IMR-90 (cell line): ENCODE measurements around the gene ATP5MC3. TPM values are rescaled to one million over a fixed set of nuclear protein-coding genes. Genes with fewer than 3 reads are reported as not detected.

Experiments
- ATAC-seq: fragments of 200-7000 bp; cut with Tn5 transposase; 2 replicates; pipeline ENCODE4 v1.9.1; 2020; ENCODE audit warnings: low read depth, mild to moderate bottlenecking, moderate library complexity
- BruUV-seq: library from RNA; stranded (reverse); fragments of 400-500 nt; replicated peaks from 2 replicates; lab custom pipeline; 2021; lab: Mats Ljungman, UMichigan
- CTCF ChIA-PET: fragments of 300-600 bp; formaldehyde crosslinking; extraction: SDS; loops from one replicate; lab custom pipeline; 2021; ENCODE audit warnings: antibody characterized with exemption; lab: Yijun Ruan, JAX
- POLR2A ChIA-PET: fragments of 300-600 bp; sonication (Branson Sonifier 250); formaldehyde crosslinking; loops from one replicate; lab custom pipeline; 2022; ENCODE audit warnings: antibody characterized with exemption; ENCODE audit not compliant: unreplicated experiment; lab: Charles Lee
- DNase-seq: peaks from one replicate; pipeline ENCODE4 v3.0.0; 2013
- H2AFZ ChIP-seq: replicated peaks from 2 replicates; pipeline ENCODE3; 2013; ENCODE audit warnings: low read length, mild to moderate bottlenecking; ENCODE audit not compliant: poor library complexity
- H2AK5ac ChIP-seq: 2 replicates; pipeline ENCODE4 v1.6.1; 2013; ENCODE audit warnings: low read depth, low read length, inconsistent platforms
- H2AK9ac ChIP-seq: replicated peaks from 2 replicates; pipeline ENCODE3; 2013; ENCODE audit warnings: mild to moderate bottlenecking, low read depth, low read length, moderate library complexity; ENCODE audit not compliant: poor library complexity
- H2BK120ac ChIP-seq: 2 replicates; pipeline ENCODE4 v1.6.1; 2013; ENCODE audit warnings: low read depth, low read length, inconsistent platforms
- H2BK15ac ChIP-seq: 3 replicates; pipeline ENCODE4 v1.6.1; 2013; ENCODE audit warnings: low read depth, low read length, inconsistent platforms
- H2BK20ac ChIP-seq: 2 replicates; pipeline ENCODE4 v1.6.1; 2013; ENCODE audit warnings: low read depth, mild to moderate bottlenecking, inconsistent platforms, low read length, moderate library complexity
- H2BK5ac ChIP-seq: 2 replicates; pipeline ENCODE4 v1.6.1; 2013; ENCODE audit warnings: mild to moderate bottlenecking, low read depth, low read length, inconsistent platforms; ENCODE audit not compliant: poor library complexity, severe bottlenecking
- H3K14ac ChIP-seq: replicated peaks from 2 replicates; pipeline ENCODE4 v1.6.1; 2013; ENCODE audit warnings: low read depth, low read length, inconsistent platforms
- H3K18ac ChIP-seq: 2 replicates; pipeline ENCODE4 v1.6.1; 2013; ENCODE audit warnings: low read depth, low read length, control low read depth
- H3K23ac ChIP-seq: 2 replicates; pipeline ENCODE4 v1.6.1; 2013; ENCODE audit warnings: low read depth, low read length, inconsistent platforms
- H3K27ac ChIP-seq: 2 replicates; pipeline ENCODE4 v1.5.1; 2013; ENCODE audit warnings: mild to moderate bottlenecking, control low read depth, low read length; ENCODE audit not compliant: insufficient read depth
- H3K27me3 ChIP-seq: 2 replicates; pipeline ENCODE4 v1.6.1; 2013; ENCODE audit warnings: low read length; ENCODE audit not compliant: control insufficient read depth, insufficient read depth
- H3K36me3 ChIP-seq: 2 replicates; pipeline ENCODE4 v1.6.1; 2013; ENCODE audit warnings: low read length, mixed read lengths; ENCODE audit not compliant: control insufficient read depth, insufficient read depth
- H3K4ac ChIP-seq: 2 replicates; pipeline ENCODE4 v1.6.1; 2013; ENCODE audit warnings: low read depth, low read length, inconsistent platforms
- H3K4me1 ChIP-seq: 2 replicates; pipeline ENCODE4 v1.6.1; 2013; ENCODE audit warnings: low read length, mixed read lengths; ENCODE audit not compliant: control insufficient read depth, insufficient read depth
- H3K4me2 ChIP-seq: 2 replicates; pipeline ENCODE4 v1.6.1; 2013; ENCODE audit warnings: low read depth, mild to moderate bottlenecking, control low read depth, low read length, moderate library complexity
- H3K4me3 ChIP-seq: 2 replicates; pipeline ENCODE4 v1.5.1; 2013; ENCODE audit warnings: low read depth, mild to moderate bottlenecking, control low read depth, low read length, moderate library complexity; ENCODE audit not compliant: insufficient read depth
- H3K56ac ChIP-seq: 2 replicates; pipeline ENCODE4 v1.6.1; 2013; ENCODE audit warnings: low read length, inconsistent platforms; ENCODE audit not compliant: insufficient read depth; ENCODE audit errors: extremely low read depth
- H3K79me1 ChIP-seq, 2 experiments: 2 replicates each; pipeline ENCODE4 v1.6.1; 2013; ENCODE audit warnings: low read length in 2 of 2, inconsistent platforms in 1 of 2, low read depth in 1 of 2
- H3K9ac ChIP-seq: 2 replicates; pipeline ENCODE4 v1.6.1; 2013; ENCODE audit warnings: low read depth, low read length, control low read depth
- H3K9me1 ChIP-seq: 2 replicates; pipeline ENCODE4 v1.6.1; 2013; ENCODE audit warnings: low read length, inconsistent platforms; ENCODE audit not compliant: insufficient read depth
- H3K9me3 ChIP-seq: 2 replicates; pipeline ENCODE4 v1.6.1; 2013; ENCODE audit warnings: low read length; ENCODE audit not compliant: control insufficient read depth, insufficient read depth
- H4K20me1 ChIP-seq: 2 replicates; pipeline ENCODE4 v1.6.1; 2013; ENCODE audit warnings: low read length, inconsistent platforms; ENCODE audit not compliant: insufficient read depth
- H4K5ac ChIP-seq: 2 replicates; pipeline ENCODE4 v1.6.1; 2013; ENCODE audit warnings: mild to moderate bottlenecking, low read depth, low read length, control low read depth
- H4K8ac ChIP-seq, 2 experiments: 2 replicates each; pipeline ENCODE4 v1.6.1; 2013; ENCODE audit warnings: low read depth in 2 of 2, low read length in 2 of 2, control low read depth in 1 of 2, inconsistent platforms in 1 of 2
- H4K91ac ChIP-seq: 2 replicates; pipeline ENCODE4 v1.6.1; 2013; ENCODE audit warnings: low read depth, low read length, inconsistent platforms; ENCODE audit not compliant: insufficient read depth
- BHLHE40 ChIP-seq: fragments of 150-350 bp; IDR thresholded peaks from 2 replicates; pipeline ENCODE4 v1.6.1; 2016; ENCODE audit warnings: mild to moderate bottlenecking, low read depth, low read length
- CEBPB ChIP-seq: IDR thresholded peaks from 2 replicates; pipeline ENCODE4 v1.6.1; 2012; ENCODE audit warnings: low read depth, low read length, improper control_type of control experiment
- CTCF ChIP-seq: conservative IDR thresholded peaks from 2 replicates; pipeline ENCODE4 v1.5.1; 2012; ENCODE audit warnings: mild to moderate bottlenecking, low read depth, low read length, improper control_type of control experiment
- MAZ ChIP-seq: IDR thresholded peaks from 2 replicates; pipeline ENCODE4 v1.6.1; 2012; ENCODE audit warnings: low read depth, mild to moderate bottlenecking, low read length, improper control_type of control experiment, moderate library complexity, borderline replicate concordance
- RAD21 ChIP-seq: IDR thresholded peaks from 2 replicates; pipeline ENCODE4 v1.6.1; 2012; ENCODE audit warnings: low read length, improper control_type of control experiment
- RCOR1 ChIP-seq: IDR thresholded peaks from 2 replicates; pipeline ENCODE4 v1.6.1; 2012; ENCODE audit warnings: mild to moderate bottlenecking, low read length, improper control_type of control experiment; ENCODE audit not compliant: insufficient replicate concordance
- RFX5 ChIP-seq: IDR thresholded peaks from 2 replicates; pipeline ENCODE4 v1.8.0; 2012; ENCODE audit warnings: low read depth, mild to moderate bottlenecking, low read length, moderate library complexity
- SMC3 ChIP-seq: fragments of 150-350 bp; IDR thresholded peaks from 2 replicates; pipeline ENCODE4 v1.6.1; 2016; ENCODE audit warnings: low read depth, mild to moderate bottlenecking, antibody characterized with exemption, low read length, moderate library complexity
- WGBS, 2 experiments: methylation state at CpG; one replicate each; pipeline versions ENCODE4 v1.1.5 to v1.1.7; 2013; ENCODE audit warnings: missing lambda C conversion rate in 2 of 2; ENCODE audit not compliant: insufficient read length in 1 of 2; ENCODE audit errors: extremely low coverage in 2 of 2; 5-methylcytosine and 5-hydroxymethylcytosine counted together
- dilution Hi-C: fragments of 300-500 bp; cut with HindIII; formaldehyde crosslinking; loops from one replicate; pipeline ENCODE4 v1.14.3; 2018; ENCODE audit warnings: low sequenced_read_pairs; ENCODE audit not compliant: unreplicated experiment
- in situ Hi-C: fragments of 300-500 bp; cut with MboI; formaldehyde crosslinking; loops from 3 replicates; pipeline ENCODE4 v1.14.3; 2019; ENCODE audit warnings: low sequenced_read_pairs, inconsistent platforms, mixed read lengths
- intact Hi-C: fragments of 100-400 bp; cut with micrococcal nuclease; formaldehyde crosslinking; loops from 2 replicates; pipeline ENCODE4 v1.10.0; 2022
- polyA plus RNA-seq, 3 experiments: library from polyadenylated mRNA; depleted of rRNA; stranded (reverse); fragments of >200 nt; gene quantifications; 2 replicates each; pipeline ENCODE4 v1.2.3, GENCODE V29; 2012; ENCODE audit warnings: low replicate concordance in 1 of 3
- total RNA-seq: library from RNA; depleted of rRNA; stranded (reverse); fragments of >200 nt; gene quantifications from 2 replicates; pipeline ENCODE4 v1.2.3, GENCODE V29; 2012
- TF ChIP-seq, protein P1 (sequence below): fragments of 150-350 bp; IDR thresholded peaks from 2 replicates; pipeline ENCODE4 v1.6.1; 2016; ENCODE audit warnings: low read depth, mild to moderate bottlenecking, low read length, moderate library complexity, borderline replicate concordance

ATP5MC3 gene
- total and polyA plus RNA-seq, 2 of the 4 experiments (the other 2 are of a cell fraction), result 167 to 365 TPM

DNA sequence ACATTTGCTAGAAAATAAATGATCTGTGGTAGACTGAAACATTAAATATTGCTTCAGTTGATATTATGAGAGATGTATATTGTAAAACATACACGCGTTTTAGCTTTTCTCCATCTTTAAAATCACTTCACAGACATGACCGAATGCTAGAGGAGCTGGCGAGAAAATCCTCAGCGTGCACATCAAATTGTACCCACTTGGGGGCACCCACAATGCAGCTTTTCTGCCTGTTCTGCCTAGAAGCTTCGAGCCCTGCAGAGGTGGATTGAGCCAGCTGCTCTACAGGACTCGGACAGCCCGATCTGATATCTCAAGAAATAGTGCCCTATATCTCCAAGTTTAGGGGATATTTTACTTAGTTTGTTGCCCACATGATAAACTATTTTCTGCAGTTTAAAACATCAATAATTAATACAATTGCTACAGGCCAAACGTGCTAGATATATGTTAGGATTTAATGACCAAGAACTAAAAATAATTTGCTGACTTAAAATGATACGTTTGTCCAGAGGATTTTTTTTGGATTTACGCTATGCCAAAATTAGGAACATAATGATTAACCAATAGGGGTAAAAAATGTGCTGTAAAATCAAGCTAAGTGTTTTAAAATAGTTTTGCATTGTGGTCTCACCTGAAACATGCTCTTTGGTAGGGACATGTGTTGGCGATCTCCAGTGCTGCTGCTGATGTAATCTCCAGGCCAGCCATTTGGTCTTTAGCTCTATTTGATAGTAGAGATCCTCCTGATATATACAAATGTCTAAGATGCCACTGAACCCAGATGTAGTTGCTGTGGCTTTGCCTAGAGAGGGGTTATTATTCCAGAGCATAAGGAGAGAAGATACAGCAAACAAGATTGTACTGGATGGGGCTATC, 22.3 kb upstream of the ATP5MC3 start:
- no peak overlapping the region for H3K14ac ChIP-seq
- no peak overlapping the region for H3K4ac ChIP-seq
- no peaks in the 10 kb centered on the region for H4K20me1 ChIP-seq
- H2AK9ac ChIP-seq, result no peak overlapping the region
- no peak overlapping the region for H3K23ac ChIP-seq
- no peak overlapping the region for H3K56ac ChIP-seq
- H2BK15ac ChIP-seq, result no peak overlapping the region
- H4K5ac ChIP-seq, result no peak overlapping the region
- peaks cover 4% of the 10 kb centered on the region for H3K27me3 ChIP-seq
- 0% methylated on average over 2 of the region's 12 CpGs; no CpG with 5 or more reads in 1 of the 2 experiments for WGBS, 2 experiments
- no peak overlapping the region for H2BK5ac ChIP-seq
- DNase-seq (peak; percentile 47), ATAC-seq (peak; percentile 99)
- TF ChIP-seq CTCF (peak; percentile 65), RAD21 (peak; percentile 59), RFX5 (no peak), BHLHE40 (no peak), RCOR1 (no peak), CEBPB (no peak), SMC3 (peak; percentile 33), MAZ (no peak)
- TF ChIP-seq, protein P1, sequence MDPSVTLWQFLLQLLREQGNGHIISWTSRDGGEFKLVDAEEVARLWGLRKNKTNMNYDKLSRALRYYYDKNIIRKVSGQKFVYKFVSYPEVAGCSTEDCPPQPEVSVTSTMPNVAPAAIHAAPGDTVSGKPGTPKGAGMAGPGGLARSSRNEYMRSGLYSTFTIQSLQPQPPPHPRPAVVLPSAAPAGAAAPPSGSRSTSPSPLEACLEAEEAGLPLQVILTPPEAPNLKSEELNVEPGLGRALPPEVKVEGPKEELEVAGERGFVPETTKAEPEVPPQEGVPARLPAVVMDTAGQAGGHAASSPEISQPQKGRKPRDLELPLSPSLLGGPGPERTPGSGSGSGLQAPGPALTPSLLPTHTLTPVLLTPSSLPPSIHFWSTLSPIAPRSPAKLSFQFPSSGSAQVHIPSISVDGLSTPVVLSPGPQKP, result no peak
- no TSS peak for BruUV-seq
- no peaks in the 10 kb centered on the region for H3K36me3 ChIP-seq
- H2BK120ac ChIP-seq, result no peak overlapping the region
- no peaks in the 10 kb centered on the region for H3K79me1 ChIP-seq
- H3K9ac ChIP-seq, result no peak overlapping the region
- POLR2A ChIA-PET, result no interaction called here
- H3K4me3 ChIP-seq, result no peak overlapping the region
- no peak overlapping the region for H2BK20ac ChIP-seq
- no peaks in the 10 kb centered on the region for H3K9me3 ChIP-seq
- H3K4me1 ChIP-seq, result no peaks in the 10 kb centered on the region
- no peak overlapping the region for H2AFZ ChIP-seq
- no peak overlapping the region for H3K18ac ChIP-seq
- no peak overlapping the region for H4K91ac ChIP-seq
- intact Hi-C loops (loop anchor here (1.0 to 5.0 kb wide), 3 partner anchors 78 to 893 kb away; partner anchors contain the start of gene HOXD12), in situ Hi-C loops (no loop called here), dilution Hi-C loops (no loop called here)
- H3K4me2 ChIP-seq, result no peak overlapping the region
- H3K27ac ChIP-seq, result no peak overlapping the region
- no peak overlapping the region for H4K8ac ChIP-seq
- H2AK5ac ChIP-seq, result no peak overlapping the region
- H3K9me1 ChIP-seq, result no peaks in the 10 kb centered on the region
- CTCF ChIA-PET, result interaction anchor here (0.6 to 1.6 kb wide), 13 partner anchors 9 to 893 kb away, joined by 3 to 8 read pairs (median 4); no protein-coding TSS in a partner anchor
